Activated T-helper 17 cell treated with anti-CD3 and anti-CD28 coated beads, Interleukin-2, amount 50 U/mL, for 72 hours (primary cell): ENCODE results near the gene NLRP5. TPM values are rescaled to one million over a fixed set of nuclear protein-coding genes. Genes with fewer than 3 reads are reported as not detected.
"Not testable (repeated sequence)": the region's sequence is repeated elsewhere in the genome, so short reads cannot be mapped to it uniquely, and the experiment has no call there.

Experiments
- ATAC-seq: fragments of 150-1000 bp; cut with Tn5 transposase; replicated peaks from 2 replicates; pipeline ENCODE4 v1.10.0; 2021; ENCODE audit warnings: mild to moderate bottlenecking, moderate library complexity
- H3K27ac Mint-ChIP-seq: one replicate; pipeline ENCODE4 v1.8.0; 2022; ENCODE audit warnings: mixed read lengths
- H3K27me3 Mint-ChIP-seq: one replicate; pipeline ENCODE4 v1.8.0; 2022; ENCODE audit warnings: mixed read lengths
- H3K36me3 Mint-ChIP-seq: one replicate; pipeline ENCODE4 v1.8.0; 2022; ENCODE audit warnings: low read depth, mild to moderate bottlenecking, mixed read lengths
- H3K4me1 Mint-ChIP-seq: one replicate; pipeline ENCODE4 v1.8.0; 2022; ENCODE audit warnings: mixed read lengths
- H3K4me3 Mint-ChIP-seq: one replicate; pipeline ENCODE4 v1.8.0; 2022; ENCODE audit warnings: mild to moderate bottlenecking, mixed read lengths
- H3K9me3 Mint-ChIP-seq: one replicate; pipeline ENCODE4 v1.8.0; 2022; ENCODE audit warnings: mixed read lengths
- total RNA-seq, 2 donors: library from RNA; stranded (reverse); gene quantifications; one replicate each; pipeline ENCODE4 v1.2.3, GENCODE V29; 2022

The NLRP5 gene
- total RNA-seq = not detected

GRCh38 chr19:55986487-55986886, at the start of gene NLRP5:
NLRP5 (plus strand) TSS chr19:55986775.
- Mint-ChIP-seq H3K36me3 (no peaks in the 10 kb centered on the region), H3K27me3 (no peaks in the 10 kb centered on the region), H3K9me3 (peaks cover 4% of the 10 kb centered on the region), H3K27ac (no peak within 1 kb of the TSS), H3K4me1 (no peaks in the 10 kb centered on the region), H3K4me3 (no peak within 1 kb of the TSS)
- no peak for ATAC-seq

- Mint-ChIP-seq H3K27me3 (no peaks in the 10 kb centered on the region), H3K9me3 (peaks cover 11% of the 10 kb centered on the region), H3K4me3 (no peak overlapping the region), H3K36me3 (no peaks in the 10 kb centered on the region), H3K4me1 (no peaks in the 10 kb centered on the region), H3K27ac (no peak overlapping the region)
- no peak for ATAC-seq
Measured at GRCh38 chr19:55939206-55939605, 47.4 kb upstream of the NLRP5 start.

- Mint-ChIP-seq H3K27me3 (no peaks in the 10 kb centered on the region), H3K4me3 (no peak overlapping the region), H3K4me1 (no peaks in the 10 kb centered on the region), H3K9me3 (peaks cover 6% of the 10 kb centered on the region), H3K36me3 (no peaks in the 10 kb centered on the region), H3K27ac (no peak overlapping the region)
- ATAC-seq = no peak
Measured at GRCh38 chr19:55940306-55940705, 46.3 kb upstream of the NLRP5 start.

DNA sequence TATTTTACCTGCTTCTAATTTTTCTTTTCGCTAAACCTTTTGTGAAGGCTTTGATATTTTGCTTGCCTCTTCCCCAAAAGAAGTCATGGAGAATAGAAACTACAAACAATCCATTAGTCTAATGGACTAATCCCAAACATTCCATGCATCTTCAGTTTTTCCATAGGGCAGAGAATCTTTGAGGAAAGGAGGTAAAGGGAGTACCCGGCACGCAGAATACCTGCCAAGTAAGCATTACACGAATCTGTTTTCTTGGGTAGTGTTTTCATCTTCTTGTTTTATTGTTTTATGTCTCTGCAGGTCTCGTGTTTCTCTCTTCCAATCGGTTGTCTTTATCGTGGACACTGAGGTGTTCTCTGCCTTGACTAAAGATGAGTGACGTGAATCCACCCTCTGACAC, 39.0 kb upstream of the NLRP5 start, which contains the start of gene NLRP8:
TSS of gene NLRP8 (plus strand) at position 301 of the 400 bp plus-strand sequence.
- no peak within 1 kb of the TSS for H3K27ac Mint-ChIP-seq
- no peak for ATAC-seq
- H3K9me3 Mint-ChIP-seq = peaks cover 7% of the 10 kb centered on the region
- H3K27me3 Mint-ChIP-seq = peaks cover 7% of the 10 kb centered on the region
- H3K4me3 Mint-ChIP-seq = no peak within 1 kb of the TSS
- H3K36me3 Mint-ChIP-seq = no peaks in the 10 kb centered on the region
- H3K4me1 Mint-ChIP-seq = no peaks in the 10 kb centered on the region

- ATAC-seq, H3K4me1 Mint-ChIP-seq, H3K4me3 Mint-ChIP-seq, H3K27ac Mint-ChIP-seq, H3K9me3 Mint-ChIP-seq, H3K36me3 Mint-ChIP-seq, H3K27me3 Mint-ChIP-seq: not testable (repeated sequence)
Measured at GRCh38 chr19:55950566-55950965, 36.0 kb upstream of the NLRP5 start.

- H3K36me3 Mint-ChIP-seq = no peaks in the 10 kb centered on the region
- no peaks in the 10 kb centered on the region for H3K9me3 Mint-ChIP-seq
- H3K27me3 Mint-ChIP-seq = no peaks in the 10 kb centered on the region
- H3K27ac Mint-ChIP-seq = no peak overlapping the region
- H3K4me3 Mint-ChIP-seq = no peak overlapping the region
- H3K4me1 Mint-ChIP-seq = no peaks in the 10 kb centered on the region
- no peak for ATAC-seq
Measured at GRCh38 chr19:55956431-55956830, 30.1 kb upstream of the NLRP5 start.

- no peak overlapping the region for H3K4me3 Mint-ChIP-seq
- no peak for ATAC-seq
- H3K27me3 Mint-ChIP-seq = no peaks in the 10 kb centered on the region
- H3K9me3 Mint-ChIP-seq = no peaks in the 10 kb centered on the region
- no peak overlapping the region for H3K27ac Mint-ChIP-seq
- H3K36me3 Mint-ChIP-seq = no peaks in the 10 kb centered on the region
- no peaks in the 10 kb centered on the region for H3K4me1 Mint-ChIP-seq
Measured at GRCh38 chr19:55958356-55958755, 28.2 kb upstream of the NLRP5 start.

GRCh38 chr19:55959996-55960675, 26.4 kb upstream of the NLRP5 start:
- H3K36me3 Mint-ChIP-seq = no peaks in the 10 kb centered on the region
- H3K4me3 Mint-ChIP-seq = no peak overlapping the region
- no peak overlapping the region for H3K27ac Mint-ChIP-seq
- no peaks in the 10 kb centered on the region for H3K27me3 Mint-ChIP-seq
- no peaks in the 10 kb centered on the region for H3K9me3 Mint-ChIP-seq
- no peak for ATAC-seq
- H3K4me1 Mint-ChIP-seq = no peaks in the 10 kb centered on the region

DNA sequence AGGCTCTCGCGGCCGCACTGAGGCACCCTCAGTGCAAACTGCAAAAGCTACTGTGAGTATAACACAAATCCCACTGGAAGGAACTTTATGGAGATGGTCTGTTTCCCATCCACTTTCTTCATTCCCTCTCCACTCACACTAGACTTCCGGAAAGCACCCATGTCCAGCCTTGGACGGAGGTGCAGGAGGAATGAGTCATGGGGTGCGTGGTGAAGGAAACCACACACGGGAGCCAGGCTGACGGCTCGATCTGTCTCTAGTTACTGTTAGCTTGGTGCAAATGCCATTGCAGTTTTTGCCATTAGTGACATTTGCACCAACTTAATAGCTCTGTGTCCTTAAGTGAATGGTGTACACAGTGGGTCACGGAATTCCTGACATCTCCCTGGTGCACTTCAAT, 24.4 kb upstream of the NLRP5 start:
- Mint-ChIP-seq H3K27ac (no peak overlapping the region), H3K4me3 (no peak overlapping the region), H3K27me3 (no peaks in the 10 kb centered on the region), H3K36me3 (no peaks in the 10 kb centered on the region), H3K4me1 (no peaks in the 10 kb centered on the region), H3K9me3 (peaks cover 5% of the 10 kb centered on the region)
- no peak for ATAC-seq

GRCh38 chr19:55973982-55974381, 12.6 kb upstream of the NLRP5 start:
- Mint-ChIP-seq H3K27ac (no peak overlapping the region), H3K4me3 (no peak overlapping the region), H3K36me3 (no peaks in the 10 kb centered on the region), H3K4me1 (no peaks in the 10 kb centered on the region), H3K9me3 (peaks cover 5% of the 10 kb centered on the region), H3K27me3 (peaks cover 3% of the 10 kb centered on the region)
- no peak for ATAC-seq

DNA sequence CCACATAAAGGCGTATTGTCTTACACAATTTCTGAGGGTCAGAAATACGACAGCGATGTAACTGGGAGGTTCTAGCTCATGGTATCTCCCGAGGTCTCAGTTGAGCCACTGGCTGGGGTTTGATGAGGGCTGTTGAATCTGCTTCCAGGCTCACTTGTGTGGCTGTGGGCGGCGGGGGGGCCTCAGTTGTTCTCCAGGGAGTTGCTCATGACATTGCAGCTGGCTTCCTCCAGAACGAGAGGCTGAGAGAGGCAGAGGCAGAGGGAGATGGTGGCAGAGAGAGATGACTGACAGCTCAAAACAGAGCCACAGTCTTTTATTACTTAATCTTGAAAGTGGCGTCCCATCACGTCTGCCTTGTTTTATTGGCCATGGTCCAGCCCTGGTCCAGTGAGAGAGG, 6.2 kb upstream of the NLRP5 start:
- H3K36me3 Mint-ChIP-seq = no peaks in the 10 kb centered on the region
- H3K4me3 Mint-ChIP-seq = no peak overlapping the region
- H3K27ac Mint-ChIP-seq = no peak overlapping the region
- peaks cover 3% of the 10 kb centered on the region for H3K27me3 Mint-ChIP-seq
- peaks cover 4% of the 10 kb centered on the region for H3K9me3 Mint-ChIP-seq
- ATAC-seq = no peak
- H3K4me1 Mint-ChIP-seq = no peaks in the 10 kb centered on the region

DNA sequence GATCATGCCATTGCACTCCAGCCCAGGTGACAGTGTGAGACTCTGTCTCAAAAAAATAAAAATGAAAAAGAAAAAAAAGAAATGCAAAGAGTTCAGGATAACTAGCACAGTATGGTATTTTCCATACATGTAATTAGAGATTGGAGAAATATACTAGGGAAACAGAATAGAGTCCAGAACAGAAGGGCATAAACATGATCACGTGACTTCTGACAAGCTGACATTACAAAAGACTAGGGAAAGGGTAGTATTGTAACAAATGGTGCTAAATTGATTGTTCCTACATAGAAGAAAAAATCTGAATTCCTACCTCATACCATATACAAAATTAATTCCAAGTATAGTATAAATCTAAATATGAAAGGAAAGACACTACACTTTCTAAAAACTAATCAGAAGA, 1.3 kb upstream of the NLRP5 start:
- no peak for ATAC-seq
- H3K4me1 Mint-ChIP-seq = no peaks in the 10 kb centered on the region
- H3K4me3 Mint-ChIP-seq = no peak overlapping the region
- H3K27me3 Mint-ChIP-seq = no peaks in the 10 kb centered on the region
- H3K27ac Mint-ChIP-seq = no peak overlapping the region
- no peaks in the 10 kb centered on the region for H3K36me3 Mint-ChIP-seq
- peaks cover 4% of the 10 kb centered on the region for H3K9me3 Mint-ChIP-seq

- Mint-ChIP-seq H3K27me3 (peaks cover 3% of the 10 kb centered on the region), H3K9me3 (peaks cover 13% of the 10 kb centered on the region), H3K27ac (no peak overlapping the region), H3K4me1 (no peaks in the 10 kb centered on the region), H3K36me3 (no peaks in the 10 kb centered on the region), H3K4me3 (no peak overlapping the region)
- no peak for ATAC-seq
Measured at GRCh38 chr19:55990831-55991230, 4.3 kb downstream of the NLRP5 start.

- peaks cover 13% of the 10 kb centered on the region for H3K9me3 Mint-ChIP-seq
- H3K27me3 Mint-ChIP-seq = peaks cover 3% of the 10 kb centered on the region
- H3K27ac Mint-ChIP-seq = no peak overlapping the region
- no peak overlapping the region for H3K4me3 Mint-ChIP-seq
- ATAC-seq = no peak
- H3K36me3 Mint-ChIP-seq = no peaks in the 10 kb centered on the region
- H3K4me1 Mint-ChIP-seq = no peaks in the 10 kb centered on the region
Measured at GRCh38 chr19:55993492-55993891, 6.9 kb downstream of the NLRP5 start.

DNA sequence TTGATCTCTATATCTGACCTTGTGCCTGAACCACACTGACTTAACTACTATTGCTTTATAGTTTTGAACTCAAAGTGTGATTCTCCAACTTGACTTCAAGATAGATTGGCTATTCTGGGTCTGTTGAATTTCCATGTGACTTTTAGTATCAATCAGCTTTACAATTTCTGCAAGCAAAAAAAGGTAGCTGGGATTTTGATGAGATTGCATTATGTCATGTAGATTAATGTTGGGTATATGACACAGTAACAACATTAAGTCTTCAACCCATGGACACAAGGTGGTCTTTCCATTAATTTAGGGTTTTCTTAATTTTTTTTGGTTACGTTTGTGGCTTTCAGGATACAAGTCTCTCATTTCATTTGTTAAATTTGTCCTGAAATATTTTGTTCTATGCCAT, 28.2 kb downstream of the NLRP5 start:
- Mint-ChIP-seq H3K27me3 (no peaks in the 10 kb centered on the region), H3K9me3 (peaks cover 12% of the 10 kb centered on the region), H3K36me3 (no peaks in the 10 kb centered on the region), H3K4me1 (no peaks in the 10 kb centered on the region), H3K27ac (no peak overlapping the region), H3K4me3 (no peak overlapping the region)
- no peak for ATAC-seq

DNA sequence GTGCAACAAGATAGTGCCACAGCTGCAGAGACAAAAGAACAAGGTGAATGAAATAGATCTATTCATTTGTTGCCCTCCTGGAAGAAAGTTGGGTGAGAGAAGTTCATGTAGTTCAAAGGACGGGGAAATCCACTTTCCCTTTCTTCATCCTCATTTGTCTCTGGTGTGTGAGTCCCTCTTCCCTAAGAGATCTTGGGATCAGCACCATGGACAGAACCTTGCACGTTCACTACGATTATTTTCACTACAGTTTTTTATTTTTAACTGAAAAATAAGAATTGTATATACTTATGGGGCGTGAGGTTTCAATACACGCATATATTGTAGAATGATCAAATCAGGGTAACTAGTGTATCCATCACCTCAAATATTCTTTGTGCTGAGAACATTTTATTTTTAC, 29.2 kb downstream of the NLRP5 start:
- no peaks in the 10 kb centered on the region for H3K4me1 Mint-ChIP-seq

More for the DNA sequence above, 29.2 kb downstream of the NLRP5 start:
- H3K27me3 Mint-ChIP-seq = no peaks in the 10 kb centered on the region
- no peaks in the 10 kb centered on the region for H3K36me3 Mint-ChIP-seq
- no peak overlapping the region for H3K4me3 Mint-ChIP-seq
- H3K27ac Mint-ChIP-seq = no peak overlapping the region
- ATAC-seq = no peak
- H3K9me3 Mint-ChIP-seq = peaks cover 12% of the 10 kb centered on the region
